ENCODE measurements around the gene SLC6A12. TPM values are rescaled to one million over a fixed set of nuclear protein-coding genes. Genes with fewer than 3 reads are reported as not detected.

SLC6A12 gene
- total and polyA plus RNA-seq, 7 donors: 0.07 to 0.90 (median 0.30) TPM

- no peak for DNase-seq
- H3K27me3 ChIP-seq (ENCODE audit: insufficient read depth in 3 of 3, low read length in 2 of 3): peaks cover 0 to 2% (median 0%) of the 10 kb centered on the region in 3 donors
- no peaks in the 10 kb centered on the region for H3K9me3 ChIP-seq
- H3K36me3 ChIP-seq (ENCODE audit: insufficient read depth in 1 of 2, low read depth in 1 of 2): no peaks in the 10 kb centered on the region
- peaks cover 17% of the 10 kb centered on the region for H3K4me1 ChIP-seq
- no peak for TF ChIP-seq CTCF (IDR thresholded peaks at IDR 0.05)
- no peak for ATAC-seq
- intact Hi-C loops (cut with DNase I): no loop called here
- H3K27ac ChIP-seq: no peak overlapping the region
- 81 to 85% (median 81%) methylated on average over 11 of the region's 11 CpGs for WGBS, 3 donors
- peak overlapping the region; percentile 65 for H3K4me3 ChIP-seq
These were observed 9.7 kb downstream of the SLC6A12 start for GRCh38 chr12:204261-204678.

GRCh38 chr12:203462-204260 lies 10.3 kb downstream of the SLC6A12 start:
- TF ChIP-seq CTCF (IDR thresholded peaks at IDR 0.05): peak; percentile 11
- Histone ChIP-seq H3K36me3 (ENCODE audit: insufficient read depth in 1 of 2, low read depth in 1 of 2) (no peaks in the 10 kb centered on the region), H3K27ac (no peak overlapping the region), H3K27me3 (ENCODE audit: insufficient read depth in 3 of 3, low read length in 2 of 3) (peaks cover 0 to 2% (median 0%) of the 10 kb centered on the region in 3 donors), H3K4me3 (peak overlapping the region; percentile 65), H3K9me3 (no peaks in the 10 kb centered on the region), H3K4me1 (peaks cover 17% of the 10 kb centered on the region)
- WGBS, 3 donors: 8 to 19% (median 18%) methylated on average over 31 to 84 of the region's 84 CpGs
- ATAC-seq (peak; percentile 38 to 61 (median 49)), DNase-seq (peak in 1 of 2 donors; percentile 73)
- intact Hi-C loops (cut with DNase I): no loop called here

DNA sequence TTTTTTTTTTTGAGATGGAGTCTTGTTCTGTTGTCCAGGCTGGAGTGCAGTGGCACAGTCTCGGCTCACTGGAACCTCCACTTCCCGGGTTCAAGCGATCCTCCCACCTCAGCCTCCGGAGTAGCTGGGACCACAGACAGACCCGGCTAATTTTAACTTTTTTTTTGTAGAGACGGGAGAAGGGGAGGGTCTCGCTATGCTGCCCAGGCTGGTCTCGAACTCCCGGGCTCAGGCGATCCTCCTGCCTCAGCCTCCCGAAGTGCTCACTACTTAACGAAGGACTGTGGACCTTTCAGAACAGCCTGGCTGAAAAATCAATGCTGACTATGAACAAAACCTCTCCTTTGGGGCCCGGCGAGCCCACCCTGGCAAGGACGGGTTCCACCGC lies 10.9 kb downstream of the SLC6A12 start:
- no peaks in the 10 kb centered on the region for H3K9me3 ChIP-seq
- intact Hi-C loops (cut with DNase I): no loop called here
- H3K4me1 ChIP-seq: peaks cover 17% of the 10 kb centered on the region
- WGBS, 3 donors: 49 to 68% (median 60%) methylated on average over 16 of the region's 16 CpGs
- DNase-seq (no peak), ATAC-seq (no peak)
- TF ChIP-seq CTCF (IDR thresholded peaks at IDR 0.05): no peak
- H3K27me3 ChIP-seq (ENCODE audit: insufficient read depth in 3 of 3, low read length in 2 of 3): peaks cover 0 to 2% (median 0%) of the 10 kb centered on the region in 3 donors
- H3K36me3 ChIP-seq (ENCODE audit: insufficient read depth in 1 of 2, low read depth in 1 of 2): no peaks in the 10 kb centered on the region
- no peak overlapping the region for H3K27ac ChIP-seq
- H3K4me3 ChIP-seq: peak overlapping the region; percentile 65

DNA sequence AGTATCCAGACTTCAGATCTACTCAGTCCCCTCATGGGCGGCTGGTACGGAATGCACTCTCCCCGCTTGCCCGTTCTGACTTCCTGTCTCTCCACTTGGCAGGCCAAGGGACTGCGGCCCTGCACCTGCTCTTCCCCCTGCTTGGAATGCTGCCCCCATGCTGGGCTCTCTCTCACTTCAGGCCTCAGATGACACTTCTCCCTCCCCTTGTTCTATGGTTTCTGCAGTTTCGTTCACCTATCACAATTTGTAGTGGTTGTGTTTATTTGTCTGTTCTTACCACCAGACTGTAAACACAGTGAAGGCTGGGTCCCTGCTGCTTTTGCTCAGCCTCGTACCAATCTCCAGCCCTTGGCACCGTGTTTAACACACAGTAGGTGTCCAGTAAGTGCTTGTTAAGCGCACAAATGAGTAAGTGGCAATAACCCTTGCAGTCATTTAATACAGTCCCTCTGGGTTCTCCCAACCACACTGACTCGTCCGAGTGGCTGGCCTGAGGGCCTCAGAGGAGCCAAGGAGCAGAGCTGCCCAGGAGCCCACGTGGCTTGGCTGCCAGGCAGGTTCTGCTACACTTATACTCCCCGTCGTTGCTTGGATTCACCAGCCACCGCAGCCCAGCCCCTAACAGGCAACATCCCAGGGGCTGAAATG lies 11.8 kb downstream of the SLC6A12 start:
- intact Hi-C loops (cut with DNase I): no loop called here
- WGBS, 3 donors: 18 to 26% (median 23%) methylated on average over 15 of the region's 15 CpGs
- ATAC-seq (peak; percentile 79 to 94 (median 91)), DNase-seq (peak in 1 of 2 donors; percentile 69)
- Histone ChIP-seq H3K36me3 (ENCODE audit: insufficient read depth in 1 of 2, low read depth in 1 of 2) (no peaks in the 10 kb centered on the region), H3K27me3 (ENCODE audit: insufficient read depth in 3 of 3, low read length in 2 of 3) (peaks cover 0 to 2% (median 0%) of the 10 kb centered on the region in 3 donors), H3K27ac (peak overlapping the region; percentile 81), H3K4me1 (peaks cover 17% of the 10 kb centered on the region), H3K4me3 (peak overlapping the region; percentile 11), H3K9me3 (no peaks in the 10 kb centered on the region)
- TF ChIP-seq CTCF (IDR thresholded peaks at IDR 0.05): no peak
